ENCODE results near the gene SPSB2.
"Not testable (repeated sequence)": the region's sequence is repeated elsewhere in the genome, so short reads cannot be mapped to it uniquely, and the experiment has no call there.

The SPSB2 gene

DNA sequence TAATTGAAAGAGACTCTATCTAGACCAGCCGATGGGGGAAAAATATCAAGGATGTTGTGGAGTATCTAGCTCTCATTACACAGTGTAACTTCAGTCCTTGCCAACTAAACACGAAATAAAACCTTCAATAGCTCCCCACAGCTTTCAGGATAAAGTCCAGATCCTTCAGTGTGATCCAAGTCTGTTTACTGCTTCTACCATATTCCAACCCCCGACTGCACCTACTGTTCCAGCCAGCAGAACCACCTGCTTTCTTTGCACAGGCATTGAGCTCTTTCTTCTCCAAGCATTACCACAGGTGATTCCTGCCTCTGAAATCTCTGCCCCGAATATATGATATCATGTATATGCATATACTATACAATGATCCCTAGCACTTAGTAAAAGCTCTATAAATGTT, 29.3 kb upstream of the SPSB2 start:
- no peak for DNase-seq (ENCODE audit: low read depth in 2 of 2, low spot score in 1 of 2)

DNA sequence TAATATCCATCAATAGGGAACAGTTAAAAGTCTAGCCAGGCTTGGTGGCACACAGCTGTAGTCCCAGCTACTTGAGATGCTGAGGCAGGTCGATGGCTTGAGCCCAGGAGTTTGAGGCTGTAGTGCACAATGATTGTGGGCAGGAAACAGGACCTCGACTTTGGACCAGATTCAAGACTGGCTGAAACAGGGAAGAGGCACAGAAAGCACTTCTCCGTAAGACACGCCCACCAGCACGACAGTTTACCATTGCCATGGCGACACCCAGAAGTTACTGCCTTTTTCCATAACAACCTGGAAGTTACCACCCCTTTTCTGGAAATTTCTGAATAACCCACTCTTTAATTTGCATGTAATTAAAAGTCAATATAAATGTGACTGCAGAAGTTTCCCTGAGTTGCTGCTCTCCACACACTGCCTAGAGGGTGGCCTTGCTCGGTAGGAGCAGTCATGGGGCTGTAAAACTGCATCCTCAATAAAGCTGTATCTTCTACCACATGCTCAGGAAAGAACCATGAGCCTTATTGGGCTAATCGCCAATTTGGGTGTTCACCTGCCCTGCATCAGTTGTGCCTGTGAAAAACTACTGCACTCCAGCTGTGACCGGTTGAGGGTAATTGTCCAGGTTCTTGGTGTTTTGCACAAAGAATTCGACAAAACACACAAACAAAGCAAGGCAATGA, 26.9 kb upstream of the SPSB2 start:
- no peak for DNase-seq (ENCODE audit: low read depth in 2 of 2, low spot score in 1 of 2)

DNA sequence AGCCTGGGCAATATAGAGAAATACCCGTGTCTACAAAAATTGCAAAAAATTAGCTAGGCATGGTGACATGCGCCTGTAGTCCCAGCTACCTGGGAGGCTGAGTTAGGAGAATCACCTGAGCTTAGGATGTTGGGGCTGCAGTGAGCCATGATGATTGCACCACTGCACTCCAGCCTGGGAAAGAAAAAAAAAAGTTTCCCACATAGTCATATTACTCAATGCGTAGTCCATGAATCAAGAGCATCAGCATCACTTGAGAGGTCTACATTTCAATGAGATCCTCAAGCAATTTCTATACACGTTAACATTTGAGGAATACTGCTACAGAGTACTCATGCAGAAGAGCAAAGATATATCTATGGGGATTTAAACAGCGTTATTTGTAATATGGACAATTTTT, 26.3 kb upstream of the SPSB2 start:
- DNase-seq (ENCODE audit: low read depth in 2 of 2, low spot score in 1 of 2), result no peak

DNA sequence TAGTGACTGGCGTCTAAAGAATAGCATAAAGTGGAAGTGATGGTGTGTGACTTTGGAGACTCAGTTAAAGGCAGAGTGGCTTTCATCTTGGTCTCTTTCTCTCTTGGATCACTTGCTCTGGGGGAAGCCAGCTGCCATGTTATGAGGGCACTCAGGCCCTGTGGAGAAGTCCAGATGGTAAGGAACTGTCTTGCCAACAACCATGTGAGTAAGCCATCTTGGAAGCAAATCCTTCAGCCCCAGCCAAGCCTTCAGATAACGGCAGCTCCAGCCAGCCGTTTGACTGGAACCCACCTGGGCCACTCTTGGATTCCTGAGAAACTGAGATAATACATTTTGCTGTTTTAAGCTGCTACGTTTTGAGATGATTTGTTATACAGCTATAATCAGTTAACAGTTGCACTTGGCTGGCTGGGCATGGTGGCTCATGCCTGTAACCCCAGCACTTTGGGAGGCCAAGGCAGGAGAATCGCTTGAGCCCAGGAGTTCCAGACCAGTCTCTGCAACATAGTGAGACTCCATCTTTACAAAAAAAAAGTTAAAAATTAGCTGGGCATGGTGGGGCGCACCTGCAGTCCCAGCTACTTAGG, 23.8 kb upstream of the SPSB2 start:
- DNase-seq (ENCODE audit: low read depth in 2 of 2, low spot score in 1 of 2), result no peak

DNA sequence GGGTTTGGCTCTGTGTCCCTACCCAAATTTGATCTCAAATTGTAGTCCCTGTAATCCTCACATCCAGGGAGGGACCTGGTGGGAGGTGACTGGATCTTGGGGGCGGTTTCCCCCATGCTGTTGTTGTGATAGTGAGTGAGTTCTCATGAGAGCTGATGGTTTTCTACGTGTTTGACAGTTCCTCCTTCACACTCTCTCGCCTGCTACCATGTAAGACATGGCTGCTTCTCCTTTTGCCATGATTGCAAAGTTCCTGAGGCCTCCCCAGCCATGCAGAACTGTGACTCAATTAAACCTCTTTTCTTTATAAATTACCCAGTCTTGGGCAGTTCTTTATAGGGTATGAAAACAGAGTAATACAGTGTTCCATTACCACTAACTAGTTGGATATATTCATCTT, 21.2 kb upstream of the SPSB2 start:
- no peak for DNase-seq (ENCODE audit: low read depth in 2 of 2, low spot score in 1 of 2)

DNA sequence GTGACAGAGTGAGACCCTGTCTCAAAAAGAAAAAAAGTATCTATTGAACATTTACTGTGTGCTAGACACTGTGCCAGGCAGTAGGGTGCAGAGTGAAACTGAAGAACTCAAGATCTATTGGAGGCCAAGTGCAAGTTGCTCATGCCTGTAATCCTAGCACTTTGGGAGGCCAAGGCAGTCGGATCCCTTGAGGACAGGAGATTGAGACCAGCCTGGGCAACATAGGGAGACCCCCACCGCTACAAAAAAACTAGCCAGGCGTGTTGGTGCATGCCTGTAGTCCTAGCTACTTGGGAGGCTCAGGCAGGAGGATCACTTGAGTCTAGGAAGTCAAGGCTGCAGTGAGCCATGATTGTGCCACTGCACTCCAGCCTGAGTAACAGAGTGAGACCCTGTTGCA, 19.6 kb upstream of the SPSB2 start:
- not testable (repeated sequence) for DNase-seq (ENCODE audit: low read depth in 2 of 2, low spot score in 1 of 2)

DNA sequence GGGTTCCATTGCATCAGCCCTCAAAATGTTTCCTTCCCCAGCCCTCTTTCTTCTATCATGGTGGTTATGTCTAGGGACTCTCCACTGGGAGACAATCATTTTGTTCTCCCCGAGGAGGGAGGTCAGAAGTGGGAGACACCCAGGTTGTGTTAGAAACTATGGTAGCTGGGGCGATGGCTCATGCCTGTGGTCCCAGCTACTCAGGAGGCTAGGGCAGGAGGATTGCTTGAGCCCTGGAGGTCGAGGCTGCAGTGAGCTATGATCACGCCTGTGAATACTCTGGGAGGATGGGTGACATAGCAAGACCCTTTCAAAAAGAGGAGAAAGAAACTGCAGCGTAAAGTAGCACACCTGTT, 18.5 kb upstream of the SPSB2 start:
- no peak for DNase-seq (ENCODE audit: low read depth in 2 of 2, low spot score in 1 of 2)

DNA sequence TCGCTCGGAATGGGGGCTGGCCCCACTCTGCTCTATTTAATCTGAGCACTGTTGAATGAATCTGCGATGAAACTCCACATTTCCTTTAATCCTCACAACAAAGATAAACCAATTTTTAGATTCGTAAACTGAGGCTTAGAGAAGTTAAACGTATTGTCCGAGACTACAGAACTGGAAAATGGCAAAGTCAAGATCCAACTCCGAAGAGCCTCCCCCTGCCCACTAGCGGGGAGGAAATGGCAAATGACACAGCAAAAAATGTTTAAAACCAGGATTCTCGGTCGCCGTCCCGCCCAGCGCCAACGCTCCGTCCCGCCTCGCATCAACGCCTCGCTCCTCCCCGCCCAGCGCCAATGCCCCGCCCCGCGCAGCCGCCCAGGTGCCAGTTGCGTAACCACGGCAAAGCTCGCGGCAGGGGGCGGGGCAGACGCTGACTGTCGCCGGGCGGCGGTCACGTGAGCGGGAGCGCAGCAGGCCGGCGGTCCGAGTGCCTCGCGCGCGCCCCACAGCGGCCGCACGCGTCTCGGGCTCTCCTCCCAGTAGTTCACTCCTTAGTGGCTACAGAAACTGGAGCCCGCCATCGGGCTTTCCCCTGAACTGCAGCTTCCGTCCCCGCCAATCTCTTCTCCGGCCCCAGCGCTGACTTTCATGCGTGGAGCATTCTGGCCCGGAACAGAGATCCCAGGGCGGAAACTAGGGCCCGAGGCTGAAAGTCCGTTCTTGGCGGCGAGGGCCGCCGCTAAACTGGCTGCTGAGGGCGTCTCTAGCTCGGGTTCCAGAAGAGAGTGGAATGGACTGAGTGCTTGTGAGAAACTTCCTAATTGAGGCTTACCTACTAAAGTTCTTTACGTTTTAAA, 17.9 kb upstream of the SPSB2 start:
- peak; percentile 97 to 99 for DNase-seq (ENCODE audit: low read depth in 2 of 2, low spot score in 1 of 2)

DNA sequence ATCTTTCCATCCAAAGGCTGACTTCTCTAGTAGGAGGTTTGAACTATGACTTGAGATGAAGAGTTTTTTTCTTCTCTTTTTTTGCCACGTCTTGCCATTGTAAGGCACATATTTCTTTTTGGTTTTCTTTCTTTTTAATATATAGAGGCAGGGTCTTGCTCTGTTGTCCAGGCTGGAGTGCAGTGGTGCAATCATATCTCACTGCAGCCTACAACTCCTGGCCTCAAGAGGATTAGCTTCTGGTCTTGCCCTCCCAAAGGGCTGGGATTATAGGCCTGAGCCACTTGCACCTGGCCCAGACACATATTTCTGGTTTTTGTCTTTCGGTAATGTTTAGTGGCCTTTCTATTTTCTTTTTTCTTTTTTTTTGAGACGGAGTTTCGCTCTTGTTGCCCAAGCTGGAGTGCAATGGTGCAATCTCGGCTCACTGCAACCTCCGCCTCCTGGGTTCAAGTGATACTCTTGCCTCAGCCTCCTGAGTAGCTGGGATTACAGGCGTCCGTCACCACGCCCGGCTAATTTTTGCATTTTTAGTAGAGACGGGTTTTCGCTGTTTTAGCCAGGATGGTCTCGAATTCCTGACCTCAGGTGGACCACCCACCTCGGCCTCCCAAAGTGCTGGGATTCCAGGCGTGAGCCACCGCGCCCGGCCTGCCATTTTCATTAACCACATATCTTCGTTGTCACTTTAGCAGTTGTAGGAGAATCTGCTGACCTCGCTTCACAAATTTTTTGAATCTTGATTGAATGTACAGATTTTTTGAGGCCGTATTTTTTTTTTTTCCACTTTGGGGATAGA, 16.9 kb upstream of the SPSB2 start:
- not testable (repeated sequence) for DNase-seq (ENCODE audit: low read depth in 2 of 2, low spot score in 1 of 2)

DNA sequence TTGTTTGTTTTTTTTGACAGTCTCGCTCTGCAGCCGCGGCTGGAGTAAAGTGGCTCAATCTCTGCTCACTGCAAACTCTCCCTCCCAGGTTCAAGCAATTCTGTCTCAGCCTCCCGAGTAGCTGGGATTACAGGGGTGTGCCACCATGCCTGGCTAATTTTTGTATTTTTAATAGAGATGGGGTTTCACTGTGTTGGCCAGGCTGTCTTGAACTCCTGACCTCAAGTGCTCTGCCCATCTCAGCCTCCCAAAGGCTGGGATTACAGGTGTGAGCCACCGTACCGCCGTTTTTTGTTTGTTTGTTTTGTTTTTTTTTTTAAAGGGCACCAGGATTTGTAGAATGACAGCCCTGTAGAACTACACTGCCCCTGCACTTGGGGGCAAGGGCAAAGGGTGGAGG, 15.7 kb upstream of the SPSB2 start:
- not testable (repeated sequence) for DNase-seq (ENCODE audit: low read depth in 2 of 2, low spot score in 1 of 2)

DNA sequence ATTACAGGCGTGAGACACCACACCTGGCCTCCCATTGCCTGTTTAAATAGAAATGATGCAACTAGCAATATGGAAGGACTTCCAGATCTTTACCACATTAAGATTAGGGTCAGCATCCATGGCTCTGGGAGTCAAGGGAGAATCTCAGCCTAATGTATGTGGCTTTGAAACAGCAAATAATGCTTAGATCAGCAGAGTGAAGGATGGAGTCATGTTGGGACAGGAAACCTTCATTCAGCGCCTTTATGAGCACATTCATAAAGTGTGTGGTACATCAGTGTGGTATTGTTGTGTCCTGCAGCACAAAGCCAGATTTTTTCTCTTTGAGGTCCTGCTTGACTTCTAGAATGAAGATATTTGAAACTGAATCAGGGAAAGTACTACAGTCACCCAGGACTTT, 15.3 kb upstream of the SPSB2 start:
- DNase-seq (ENCODE audit: low read depth in 2 of 2, low spot score in 1 of 2), result no peak

DNA sequence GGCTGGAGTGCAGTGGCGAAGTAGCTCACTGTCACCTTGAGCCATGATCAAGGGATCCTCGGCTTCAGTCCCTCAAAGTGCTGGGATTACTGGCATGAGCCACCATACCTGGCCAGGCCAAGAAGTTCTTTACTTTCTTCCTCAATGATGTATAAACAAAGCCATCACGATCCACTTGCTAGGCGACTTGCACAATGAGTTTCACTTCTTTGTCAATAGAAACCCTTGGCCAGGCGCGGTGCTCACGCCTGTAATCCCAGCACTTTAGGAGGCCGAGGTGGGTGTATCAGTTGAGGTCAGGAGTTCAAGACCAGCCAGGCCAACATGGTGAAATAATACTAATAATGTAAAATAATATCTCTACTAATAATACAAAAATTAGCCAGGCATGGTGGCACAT, 14.4 kb upstream of the SPSB2 start:
- DNase-seq (ENCODE audit: low read depth in 2 of 2, low spot score in 1 of 2), result no peak

DNA sequence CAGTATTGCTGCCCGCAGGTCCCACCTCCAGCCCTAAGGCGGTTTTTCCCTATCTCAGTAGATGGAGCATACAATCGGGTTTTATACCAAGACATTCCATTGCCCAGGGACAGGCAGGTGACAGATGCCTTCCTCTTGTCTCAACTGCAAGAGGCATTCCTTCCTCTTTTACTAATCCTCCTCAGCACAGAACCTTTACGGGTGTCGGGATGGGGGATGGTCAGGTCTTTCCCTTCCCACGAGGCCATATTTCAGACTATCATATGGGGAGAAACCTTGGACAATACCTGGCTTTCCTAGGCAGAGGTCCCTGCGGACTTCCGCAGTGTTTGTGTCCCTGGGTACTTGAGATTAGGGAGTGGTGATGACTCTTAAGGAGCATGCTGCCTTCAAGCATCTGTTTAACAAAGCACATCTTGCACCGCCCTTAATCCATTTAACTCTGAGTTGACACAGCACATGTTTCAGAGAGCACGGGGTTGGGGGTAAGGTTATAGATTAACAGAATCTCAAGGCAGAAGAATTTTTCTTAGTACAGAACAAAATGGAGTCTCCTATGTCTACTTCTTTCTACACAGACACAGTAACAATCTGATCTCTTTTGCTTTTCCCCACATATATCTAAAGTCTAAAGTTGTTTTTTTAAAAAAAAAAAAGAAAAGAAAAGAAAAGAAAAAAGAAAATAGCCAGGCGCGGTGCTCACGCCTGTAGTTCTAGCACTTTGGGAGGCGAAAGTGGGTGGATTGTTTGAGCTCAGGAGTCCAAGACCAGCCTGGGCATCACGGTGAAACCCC, 13.3 kb upstream of the SPSB2 start:
- not testable (repeated sequence) for DNase-seq (ENCODE audit: low read depth in 2 of 2, low spot score in 1 of 2)

DNA sequence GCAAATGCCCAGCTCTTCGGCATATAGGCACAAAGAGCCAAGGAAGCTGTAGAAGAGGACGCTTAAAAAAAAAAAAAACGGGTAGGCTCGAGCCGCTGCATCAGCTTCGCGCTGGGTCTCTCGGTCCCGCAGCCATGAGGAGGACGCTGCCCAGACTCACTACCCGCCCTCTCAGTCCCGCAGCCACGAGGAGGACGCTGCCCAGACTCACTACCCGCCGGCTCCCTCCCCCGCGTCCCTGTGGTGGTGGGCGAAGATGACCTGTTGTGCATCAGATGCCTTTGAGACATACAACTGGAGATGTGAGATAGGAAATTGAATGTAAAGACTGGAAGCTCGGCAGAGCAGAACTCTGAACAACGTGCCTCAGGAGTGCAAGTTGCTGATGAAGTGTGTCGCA, 11.4 kb upstream of the SPSB2 start:
- no peak for DNase-seq (ENCODE audit: low read depth in 2 of 2, low spot score in 1 of 2)

DNA sequence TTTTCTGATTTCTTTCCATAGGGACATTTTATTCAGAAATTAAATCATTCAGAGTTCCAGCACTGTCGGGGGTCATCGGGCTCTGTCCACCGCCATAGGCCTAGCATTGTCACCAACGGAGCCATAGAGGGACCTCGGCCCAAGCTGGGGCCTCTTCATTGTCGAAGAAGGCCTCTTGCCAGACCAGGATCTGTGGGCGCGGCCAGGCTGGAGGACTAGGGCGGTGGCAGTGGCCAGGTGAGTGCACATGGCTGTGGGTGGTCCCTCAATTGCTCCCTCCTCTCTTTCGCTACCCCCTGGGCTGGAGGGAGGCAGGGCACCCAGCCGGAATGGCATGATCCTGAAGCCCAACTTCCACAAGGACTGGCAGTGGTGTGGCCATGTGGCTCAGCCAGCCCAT, 10.6 kb upstream of the SPSB2 start:
- DNase-seq (ENCODE audit: low read depth in 2 of 2, low spot score in 1 of 2), result no peak

DNA sequence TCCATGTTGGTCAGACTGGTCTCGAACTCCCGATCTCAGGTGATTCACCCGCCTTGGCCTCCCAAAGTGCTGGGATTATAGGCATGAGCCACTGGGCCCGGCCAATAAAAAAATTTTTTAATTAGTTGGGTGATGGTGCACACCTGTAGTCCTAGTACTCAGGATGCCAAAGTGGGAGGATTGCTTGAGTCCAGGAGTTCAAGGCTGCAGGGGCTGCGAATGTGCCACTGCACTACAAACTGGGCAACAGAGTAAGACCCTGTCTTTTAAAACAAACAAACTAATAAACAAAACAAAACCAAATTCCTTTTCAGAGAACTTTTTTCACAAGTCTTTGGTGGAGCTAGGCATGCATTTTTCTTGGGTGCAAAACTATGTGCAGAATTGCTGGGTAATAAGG, 10.1 kb upstream of the SPSB2 start:
- no peak for DNase-seq (ENCODE audit: low read depth in 2 of 2, low spot score in 1 of 2)

DNA sequence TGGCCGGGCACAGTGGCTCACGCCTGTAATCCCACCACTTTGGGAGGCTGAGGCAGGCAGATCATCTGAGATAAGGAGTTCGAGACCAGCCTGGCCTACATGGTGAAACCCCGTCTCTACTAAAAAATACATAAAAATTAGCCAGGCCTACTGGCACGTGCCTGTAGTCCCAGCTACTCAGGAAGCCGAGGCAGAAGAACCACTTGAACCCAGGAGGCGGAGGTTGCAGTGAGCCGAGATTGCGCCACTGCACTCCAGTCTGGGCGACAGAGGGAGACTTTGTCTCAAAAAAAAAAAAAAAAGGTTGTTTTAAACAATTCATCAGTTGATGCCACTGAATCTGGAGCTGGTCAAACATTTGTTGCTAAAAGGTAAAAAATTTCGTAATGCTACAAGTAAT, 6.7 kb upstream of the SPSB2 start:
- DNase-seq (ENCODE audit: low read depth in 2 of 2, low spot score in 1 of 2), result not testable (repeated sequence)

DNA sequence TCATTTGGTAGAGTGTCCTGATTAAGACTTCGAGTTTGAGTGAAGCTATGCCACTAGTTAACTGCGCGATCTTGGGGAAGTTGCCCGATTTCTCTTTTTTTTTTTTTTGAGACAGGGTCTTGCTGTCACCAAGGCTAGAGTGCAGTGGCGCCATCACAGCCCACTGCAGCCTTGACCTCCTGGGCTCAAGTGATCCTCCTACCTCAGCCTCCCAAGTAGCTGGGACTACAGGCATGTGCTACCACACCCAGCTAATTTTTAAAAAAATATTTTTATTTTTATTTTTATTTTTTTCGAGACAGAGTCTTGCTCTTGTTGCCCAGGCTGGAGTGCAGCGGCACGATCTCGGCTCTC, 889 bp upstream of the SPSB2 start:
- not testable (repeated sequence) for DNase-seq (ENCODE audit: low read depth in 2 of 2, low spot score in 1 of 2)

DNA sequence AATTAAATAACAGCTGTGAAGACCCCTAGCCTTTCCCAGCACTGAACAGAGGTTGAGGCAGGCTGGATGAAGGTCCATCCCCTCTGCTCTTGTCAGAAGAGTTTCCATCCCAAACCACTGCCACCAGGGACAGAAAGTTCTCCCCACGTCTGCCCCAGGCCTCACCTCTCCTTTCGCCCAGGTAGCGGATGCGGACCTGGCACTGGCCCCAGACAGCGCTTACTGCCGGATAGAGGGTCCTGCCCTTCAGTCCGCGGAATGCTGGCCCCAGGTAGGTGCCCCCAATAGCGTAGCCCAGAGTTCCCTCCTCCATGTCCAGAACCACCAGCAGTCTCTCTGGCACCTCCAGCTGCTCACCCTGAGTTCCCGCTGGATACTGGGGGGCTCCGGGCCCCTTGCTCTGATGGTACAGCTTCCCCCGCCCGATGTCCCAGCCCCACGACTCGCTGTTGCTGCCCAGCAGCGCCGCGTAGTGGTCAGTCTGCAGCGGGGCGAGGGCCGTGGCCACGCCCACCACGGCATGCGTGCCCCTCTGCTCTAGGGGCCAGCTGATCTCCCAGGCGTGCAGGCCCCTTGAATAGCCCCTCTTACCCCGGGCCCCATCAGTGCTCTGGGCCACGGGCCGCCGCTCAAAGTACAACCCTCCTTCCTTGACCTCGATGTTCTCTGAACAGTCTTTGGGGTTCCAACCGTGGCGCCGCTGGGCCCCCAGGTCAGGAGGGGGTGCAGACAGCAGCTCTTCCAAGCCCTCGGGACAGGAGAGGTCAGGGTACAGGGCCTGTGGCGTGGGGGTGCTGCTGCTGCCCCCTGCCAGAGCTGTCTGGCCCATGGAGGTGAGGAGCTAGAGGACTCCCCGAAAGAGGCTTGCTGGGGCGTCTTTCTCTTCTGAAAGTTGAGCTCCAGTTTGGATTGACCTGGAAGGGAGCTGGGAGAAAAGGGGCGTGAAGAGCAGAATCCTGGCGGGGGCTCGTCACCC, 742 bp downstream of the SPSB2 start:
- DNase-seq (ENCODE audit: low read depth in 2 of 2, low spot score in 1 of 2), result peak; percentile 64 to 70
